Osteoblast (primary cell): Measurements from ENCODE around the gene REEP6. TPM values are rescaled to one million over a fixed set of nuclear protein-coding genes. Genes with fewer than 3 reads are reported as not detected.

Source experiments
- DNase-seq: peaks from one replicate; pipeline ENCODE4 v3.0.0; 2011; ENCODE audit warnings: low spot score, mixed read lengths; ENCODE audit not compliant: insufficient read length; ENCODE audit errors: missing footprints
- H2AFZ ChIP-seq: 2 replicates; pipeline ENCODE4 v1.6.0; 2011; ENCODE audit warnings: mild to moderate bottlenecking, low read length
- H3K27ac ChIP-seq: 2 replicates; pipeline ENCODE4 v1.5.1; 2011; ENCODE audit warnings: mild to moderate bottlenecking, low read depth, low read length, moderate library complexity
- H3K27me3 ChIP-seq: 2 replicates; pipeline ENCODE4 v1.6.0; 2012; ENCODE audit warnings: mild to moderate bottlenecking, control low read depth, inconsistent platforms, low read length, moderate library complexity; ENCODE audit not compliant: insufficient read depth
- H3K36me3 ChIP-seq: 2 replicates; pipeline ENCODE4 v1.5.1; 2011; ENCODE audit warnings: mild to moderate bottlenecking, low read length, control low read depth, moderate library complexity; ENCODE audit not compliant: insufficient read depth
- H3K4me1 ChIP-seq: 2 replicates; pipeline ENCODE4 v1.5.1; 2011; ENCODE audit warnings: mild to moderate bottlenecking, low read length, control low read depth, moderate library complexity; ENCODE audit not compliant: insufficient read depth
- H3K4me2 ChIP-seq: 2 replicates; pipeline ENCODE4 v1.6.0; 2011; ENCODE audit warnings: mild to moderate bottlenecking, low read length; ENCODE audit not compliant: insufficient read depth
- H3K4me3 ChIP-seq: fragments of 200-600 bp; sonication (generic); 3 replicates; pipeline ENCODE4 v1.5.1; 2012; ENCODE audit warnings: mild to moderate bottlenecking, low read length, inconsistent platforms; ENCODE audit not compliant: insufficient read depth
- H3K79me2 ChIP-seq: 2 replicates; pipeline ENCODE4 v1.6.0; 2012; ENCODE audit warnings: mild to moderate bottlenecking, low read length, control low read depth, inconsistent platforms; ENCODE audit not compliant: insufficient read depth
- H3K9me3 ChIP-seq: 2 replicates; pipeline ENCODE4 v1.5.1; 2011; ENCODE audit warnings: low read depth, low read length, control low read depth
- H4K20me1 ChIP-seq: 2 replicates; pipeline ENCODE4 v1.6.0; 2012; ENCODE audit warnings: mild to moderate bottlenecking, low read length, control low read depth; ENCODE audit not compliant: insufficient read depth
- CTCF ChIP-seq: IDR thresholded peaks from 2 replicates; pipeline ENCODE4 v1.5.1; 2011; ENCODE audit warnings: mild to moderate bottlenecking, low read depth, low read length, moderate library complexity; ENCODE audit errors: extremely low read depth
- total RNA-seq: library from RNA; depleted of rRNA; stranded (reverse); fragments of >200 nt; gene quantifications from 2 replicates; pipeline ENCODE4 v1.2.3, GENCODE V29; 2012

Gene REEP6
- total RNA-seq, 1 donor: 1.8 TPM

GRCh38 chr19:1520203-1520780, 29.3 kb downstream of the REEP6 start:
- DNase-seq: peak; percentile 66
- H3K27ac ChIP-seq: no peak overlapping the region
- H3K4me3 ChIP-seq: no peak overlapping the region
- H4K20me1 ChIP-seq: no peaks in the 10 kb centered on the region
- H3K36me3 ChIP-seq: no peaks in the 10 kb centered on the region
- H3K27me3 ChIP-seq: peaks cover 24% of the 10 kb centered on the region
- no peaks in the 10 kb centered on the region for H3K79me2 ChIP-seq
- H3K4me2 ChIP-seq: no peak overlapping the region
- H3K9me3 ChIP-seq: no peaks in the 10 kb centered on the region
- TF ChIP-seq CTCF: no peak
- H3K4me1 ChIP-seq: no peaks in the 10 kb centered on the region
- H2AFZ ChIP-seq: no peak overlapping the region

- DNase-seq: peak; percentile 72
- no peak overlapping the region for H3K4me3 ChIP-seq
- no peaks in the 10 kb centered on the region for H3K36me3 ChIP-seq
- no peak overlapping the region for H3K4me2 ChIP-seq
- TF ChIP-seq CTCF: no peak
- no peak overlapping the region for H2AFZ ChIP-seq
- no peaks in the 10 kb centered on the region for H3K9me3 ChIP-seq
- no peak overlapping the region for H3K27ac ChIP-seq
- H4K20me1 ChIP-seq: no peaks in the 10 kb centered on the region
- no peaks in the 10 kb centered on the region for H3K4me1 ChIP-seq
- peaks cover 31% of the 10 kb centered on the region for H3K27me3 ChIP-seq
- no peaks in the 10 kb centered on the region for H3K79me2 ChIP-seq
Observed at GRCh38 chr19:1521636-1522035, 30.7 kb downstream of the REEP6 start.

GRCh38 chr19:1522061-1522460, 31.1 kb downstream of the REEP6 start:
- H4K20me1 ChIP-seq: no peaks in the 10 kb centered on the region
- H3K79me2 ChIP-seq: no peaks in the 10 kb centered on the region
- H3K4me3 ChIP-seq: no peak overlapping the region
- H3K9me3 ChIP-seq: no peaks in the 10 kb centered on the region
- H3K4me2 ChIP-seq: no peak overlapping the region
- no peak for TF ChIP-seq CTCF
- peak; percentile 87 for DNase-seq
- H3K36me3 ChIP-seq: no peaks in the 10 kb centered on the region
- H2AFZ ChIP-seq: no peak overlapping the region
- H3K4me1 ChIP-seq: no peaks in the 10 kb centered on the region
- peaks cover 31% of the 10 kb centered on the region for H3K27me3 ChIP-seq
- H3K27ac ChIP-seq: no peak overlapping the region

- TF ChIP-seq CTCF: no peak
- Histone ChIP-seq H3K9me3 (no peaks in the 10 kb centered on the region), H3K4me3 (no peak overlapping the region), H3K27ac (no peak overlapping the region), H3K4me1 (no peaks in the 10 kb centered on the region), H3K79me2 (no peaks in the 10 kb centered on the region), H3K36me3 (no peaks in the 10 kb centered on the region), H3K27me3 (peaks cover 31% of the 10 kb centered on the region), H2AFZ (no peak overlapping the region), H3K4me2 (no peak overlapping the region), H4K20me1 (no peaks in the 10 kb centered on the region)
- DNase-seq: peak; percentile 64
Observed at GRCh38 chr19:1522838-1523237, 31.9 kb downstream of the REEP6 start.
